ENCODE results near the gene OPTC. TPM values are rescaled to one million over a fixed set of nuclear protein-coding genes. Genes with fewer than 3 reads are reported as not detected.

The OPTC gene
- total and polyA plus RNA-seq, 10 donors = not detected

GRCh38 chr1:203451836-203452784 is 41.8 kb upstream of the OPTC start:
- 56 to 62% (median 59%) methylated on average over 2 of the region's 2 CpGs for WGBS, 5 donors

GRCh38 chr1:203453016-203453415 is 40.9 kb upstream of the OPTC start:
- WGBS, 5 donors = 63 to 92% (median 79%) methylated on average over 5 of the region's 5 CpGs
- Histone ChIP-seq H3K9me3 (no peaks in the 10 kb centered on the region), H3K36me3 (no peaks in the 10 kb centered on the region), H3K4me1 (peaks cover 0 to 33% (median 5%) of the 10 kb centered on the region in 6 donors), H3K27ac (peak overlapping the region in 1 of 8 donors; percentile 5), H3K27me3 (replicated peaks in 1 of 7) (peaks cover 0 to 58% (median 5%) of the 10 kb centered on the region in 7 donors), H3K4me3 (no peak overlapping the region)
- intact Hi-C loops (cut with DNase I; ENCODE audit: low total_unique reads) = no loop called here
- DNase-seq = peak; percentile 32
- no peak for TF ChIP-seq CTCF (IDR thresholded peaks at IDR 0.05 in 8 of 11, conservative IDR thresholded peaks at IDR 0.05 in 3 of 11)
- TF ChIP-seq POLR2A (IDR thresholded peaks at IDR 0.05) = no peak
- no peak for TF ChIP-seq POLR2AphosphoS5 (IDR thresholded peaks at IDR 0.05)

More at GRCh38 chr1:203451836-203452784, 41.8 kb upstream of the OPTC start:
- Histone ChIP-seq H3K9me3 (no peaks in the 10 kb centered on the region), H3K27ac (peak overlapping the region in 1 of 8 donors; percentile 5), H3K4me3 (no peak overlapping the region), H3K27me3 (replicated peaks in 1 of 7) (peaks cover 0 to 53% (median 5%) of the 10 kb centered on the region in 7 donors), H3K4me1 (peaks cover 0 to 35% (median 5%) of the 10 kb centered on the region in 6 donors), H3K36me3 (no peaks in the 10 kb centered on the region)
- DNase-seq = no peak
- intact Hi-C loops (cut with DNase I; ENCODE audit: low total_unique reads) = no loop called here
- no peak for TF ChIP-seq POLR2AphosphoS5 (IDR thresholded peaks at IDR 0.05)
- TF ChIP-seq CTCF (IDR thresholded peaks at IDR 0.05 in 8 of 11, conservative IDR thresholded peaks at IDR 0.05 in 3 of 11) = no peak
- no peak for TF ChIP-seq POLR2A (IDR thresholded peaks at IDR 0.05)

GRCh38 chr1:203453616-203454015 is 40.3 kb upstream of the OPTC start:
- no peak for TF ChIP-seq POLR2A (IDR thresholded peaks at IDR 0.05)
- intact Hi-C loops (cut with DNase I; ENCODE audit: low total_unique reads) = no loop called here
- WGBS, 5 donors = 60 to 71% (median 64%) methylated on average over 5 of the region's 5 CpGs

GRCh38 chr1:203454986-203455471 is 38.9 kb upstream of the OPTC start:
- TF ChIP-seq POLR2A (IDR thresholded peaks at IDR 0.05) = no peak
- no peak for TF ChIP-seq POLR2AphosphoS5 (IDR thresholded peaks at IDR 0.05)
- no peak for TF ChIP-seq CTCF (IDR thresholded peaks at IDR 0.05 in 8 of 11, conservative IDR thresholded peaks at IDR 0.05 in 3 of 11)
- Histone ChIP-seq H3K27me3 (replicated peaks in 1 of 7) (peaks cover 0 to 51% (median 5%) of the 10 kb centered on the region in 7 donors), H3K4me3 (no peak overlapping the region), H3K9me3 (no peaks in the 10 kb centered on the region), H3K4me1 (peaks cover 0 to 21% (median 0%) of the 10 kb centered on the region in 6 donors), H3K36me3 (no peaks in the 10 kb centered on the region), H3K27ac (no peak overlapping the region)
- intact Hi-C loops (cut with DNase I; ENCODE audit: low total_unique reads) = no loop called here
- 88 to 93% (median 88%) methylated on average over 15 to 18 of the region's 18 CpGs for WGBS, 5 donors
- DNase-seq = no peak

More at GRCh38 chr1:203453616-203454015, 40.3 kb upstream of the OPTC start:
- no peak for DNase-seq
- peaks cover 0 to 29% (median 5%) of the 10 kb centered on the region in 6 donors for H3K4me1 ChIP-seq
- H3K36me3 ChIP-seq = no peaks in the 10 kb centered on the region
- no peak overlapping the region for H3K27ac ChIP-seq
- peaks cover 0 to 55% (median 5%) of the 10 kb centered on the region in 7 donors for H3K27me3 ChIP-seq (replicated peaks in 1 of 7)
- H3K4me3 ChIP-seq = no peak overlapping the region
- no peaks in the 10 kb centered on the region for H3K9me3 ChIP-seq
